ENCODE data around the gene PTPRQ.

Gene PTPRQ

GRCh38 chr12:80681786-80682185, 237.8 kb downstream of the PTPRQ start:
- TF ChIP-seq CTCF (IDR thresholded peaks at IDR 0.05; ENCODE audit: low read depth, low read length) = no peak
- DNase-seq (ENCODE audit: extremely low read depth, low read depth) = no peak

DNA sequence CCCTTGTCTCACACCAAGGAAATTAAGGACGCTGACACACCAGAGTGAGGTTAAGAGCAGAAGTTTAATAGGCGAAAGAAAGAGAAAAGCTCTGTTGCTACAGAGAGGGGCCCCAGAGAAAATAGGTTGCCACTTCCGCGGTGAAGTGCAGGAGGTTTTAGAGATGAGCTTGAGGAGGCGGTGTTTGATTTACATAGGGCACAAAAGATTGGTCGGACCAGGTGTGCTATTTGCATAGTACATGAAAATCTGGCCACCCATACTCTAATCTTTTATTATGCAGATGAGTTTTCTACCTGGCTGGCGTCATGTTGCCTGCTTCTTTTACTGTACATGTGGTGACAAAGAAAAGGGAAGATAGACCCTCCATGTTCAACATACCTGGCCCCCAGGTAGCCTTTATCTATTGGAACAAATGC, 240.1 kb downstream of the PTPRQ start:
- no peak for DNase-seq (ENCODE audit: extremely low read depth, low read depth)
- TF ChIP-seq CTCF (IDR thresholded peaks at IDR 0.05; ENCODE audit: low read depth, low read length) = no peak

GRCh38 chr12:80690090-80690489, 246.1 kb downstream of the PTPRQ start:
- DNase-seq (ENCODE audit: extremely low read depth, low read depth) = no peak
- no peak for TF ChIP-seq CTCF (IDR thresholded peaks at IDR 0.05; ENCODE audit: low read depth, low read length)

DNA sequence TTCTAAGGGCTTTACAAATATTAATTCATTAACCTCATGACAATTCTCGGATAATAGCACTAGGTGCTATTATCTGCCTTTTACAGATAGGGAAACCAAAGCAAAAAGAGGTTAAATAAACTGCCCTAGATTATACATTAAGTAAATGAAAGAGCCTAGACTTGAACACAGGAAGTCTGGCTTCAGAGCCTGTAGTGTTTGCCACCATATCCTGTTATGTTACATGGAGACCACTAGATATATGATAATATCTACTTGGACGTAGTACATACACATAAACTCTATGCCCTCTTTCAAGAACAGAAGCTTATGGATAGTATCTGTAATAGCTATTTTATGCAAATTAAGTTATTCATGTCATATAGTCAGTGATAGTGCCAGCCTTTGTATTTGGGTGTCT, 246.5 kb downstream of the PTPRQ start:
- no peak for DNase-seq (ENCODE audit: extremely low read depth, low read depth)
- no peak for TF ChIP-seq CTCF (IDR thresholded peaks at IDR 0.05; ENCODE audit: low read depth, low read length)

- TF ChIP-seq CTCF (IDR thresholded peaks at IDR 0.05; ENCODE audit: low read depth, low read length) = no peak
- no peak for DNase-seq (ENCODE audit: extremely low read depth, low read depth)
These were observed 248.1 kb downstream of the PTPRQ start for GRCh38 chr12:80692114-80692513.

DNA sequence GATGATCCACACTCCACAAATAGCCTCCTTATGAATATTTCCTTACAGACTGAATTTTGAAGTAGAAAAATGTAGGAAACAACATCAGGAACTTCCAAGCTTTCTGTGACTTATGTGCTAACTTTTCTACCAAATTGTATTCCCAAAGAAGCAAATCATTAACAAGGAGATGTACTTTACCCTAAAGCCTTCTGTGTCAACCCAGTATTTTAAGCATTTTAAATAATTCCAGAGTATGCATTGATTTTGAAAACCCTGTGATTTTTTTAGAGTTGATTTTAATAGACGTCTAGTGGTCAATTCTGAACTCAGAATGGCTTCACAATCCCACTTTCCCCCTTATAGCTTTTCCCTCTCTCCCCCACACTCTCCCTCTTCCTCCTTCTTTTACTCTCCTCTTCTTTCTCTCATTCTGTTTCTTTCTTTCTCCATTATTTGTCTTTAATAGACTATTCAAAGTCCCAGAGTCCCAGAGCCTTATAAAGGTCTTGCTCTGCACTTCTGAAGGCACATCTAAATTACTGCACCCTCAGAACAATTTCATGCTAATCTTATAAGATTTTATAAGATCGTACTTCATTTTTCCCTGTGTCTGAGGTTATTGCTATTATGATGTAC, 253.3 kb downstream of the PTPRQ start:
- DNase-seq (ENCODE audit: extremely low read depth, low read depth) = no peak
- no peak for TF ChIP-seq CTCF (IDR thresholded peaks at IDR 0.05; ENCODE audit: low read depth, low read length)

- TF ChIP-seq CTCF (IDR thresholded peaks at IDR 0.05; ENCODE audit: low read depth, low read length) = no peak
- DNase-seq (ENCODE audit: extremely low read depth, low read depth) = no peak
These were observed 254.2 kb downstream of the PTPRQ start for GRCh38 chr12:80698256-80698655.

Data from AG09319 (cell line).